HG03097 (cell line): ENCODE results near the gene CD300LB.

Experiments used
- ATAC-seq: cut with Tn5 transposase; IDR thresholded peaks from one replicate; pipeline ENCODE4 v1.9.1; 2021; ENCODE audit not compliant: unreplicated experiment, low FRiP score

CD300LB gene

GRCh38 chr17:74550602-74551001 is 19.3 kb upstream of the CD300LB start:
- ATAC-seq, result no peak

- no peak for ATAC-seq
Measured at GRCh38 chr17:74549343-74549742, 18.1 kb upstream of the CD300LB start.

- ATAC-seq, result no peak
Measured at GRCh38 chr17:74547736-74548135, 16.5 kb upstream of the CD300LB start.

DNA sequence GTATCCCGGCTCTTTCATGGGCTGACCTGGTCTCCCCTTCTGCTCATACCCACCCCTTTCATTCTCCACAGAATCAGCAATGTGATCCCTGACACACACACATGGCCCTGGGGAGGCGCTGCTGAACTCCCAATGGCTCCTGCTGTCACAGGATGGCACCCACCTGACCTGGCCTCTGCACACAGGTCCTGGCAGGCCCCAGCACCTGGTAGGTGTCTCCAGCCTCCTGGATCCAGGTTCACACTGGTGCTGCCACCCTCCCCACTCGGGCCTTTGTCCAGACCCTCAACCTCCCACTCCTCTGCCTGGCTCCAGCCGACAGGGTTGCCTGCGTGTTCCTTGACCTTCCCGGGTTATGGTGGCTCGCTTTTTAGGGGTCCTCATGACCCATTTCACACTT is 16.0 kb upstream of the CD300LB start:
- no peak for ATAC-seq

DNA sequence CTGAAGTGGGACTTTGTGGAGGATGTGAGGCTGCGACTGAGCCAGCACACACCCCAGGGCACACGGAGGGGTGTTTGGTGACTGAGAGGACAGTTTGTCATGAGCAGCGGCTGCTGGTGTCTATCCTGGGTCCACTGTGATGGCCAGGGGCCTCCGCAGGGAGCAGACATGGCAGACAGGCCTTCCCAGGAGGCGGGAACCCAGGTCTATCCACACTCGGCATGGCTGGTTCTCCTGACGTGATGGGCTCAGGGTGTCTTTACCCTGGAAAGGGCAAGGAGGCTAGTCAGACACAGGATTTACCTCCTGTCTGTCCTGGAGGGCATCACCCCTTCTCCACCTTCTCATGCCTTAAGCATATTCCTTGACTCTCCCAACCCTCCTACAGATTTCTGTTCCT is 15.3 kb upstream of the CD300LB start:
- ATAC-seq, result no peak

DNA sequence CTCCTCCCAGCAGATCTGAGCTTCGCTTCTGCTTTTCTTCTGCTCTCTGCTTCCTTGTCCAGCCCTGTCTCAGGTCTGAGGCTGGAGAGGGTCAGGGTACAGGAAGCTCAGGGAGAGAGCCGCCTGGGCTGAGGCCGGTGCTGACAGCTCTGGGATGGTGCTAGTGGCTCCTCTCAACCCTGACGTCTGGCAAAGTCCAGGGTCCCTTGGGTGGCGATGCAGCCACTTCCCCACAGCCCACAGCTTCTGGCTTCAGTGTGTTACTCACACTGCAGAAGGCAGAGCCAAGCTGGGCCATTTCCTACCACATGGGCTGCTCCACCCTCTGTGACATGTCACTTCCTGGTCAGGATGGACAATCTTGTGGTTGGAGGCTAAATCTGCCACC is 14.6 kb upstream of the CD300LB start, which contains the start of gene CD300C:
Gene CD300C, minus strand, starts transcription at position 273 of the 388 bp plus-strand sequence. CDS start 333 bp downstream, outside the sequence.
- ATAC-seq, result no peak

DNA sequence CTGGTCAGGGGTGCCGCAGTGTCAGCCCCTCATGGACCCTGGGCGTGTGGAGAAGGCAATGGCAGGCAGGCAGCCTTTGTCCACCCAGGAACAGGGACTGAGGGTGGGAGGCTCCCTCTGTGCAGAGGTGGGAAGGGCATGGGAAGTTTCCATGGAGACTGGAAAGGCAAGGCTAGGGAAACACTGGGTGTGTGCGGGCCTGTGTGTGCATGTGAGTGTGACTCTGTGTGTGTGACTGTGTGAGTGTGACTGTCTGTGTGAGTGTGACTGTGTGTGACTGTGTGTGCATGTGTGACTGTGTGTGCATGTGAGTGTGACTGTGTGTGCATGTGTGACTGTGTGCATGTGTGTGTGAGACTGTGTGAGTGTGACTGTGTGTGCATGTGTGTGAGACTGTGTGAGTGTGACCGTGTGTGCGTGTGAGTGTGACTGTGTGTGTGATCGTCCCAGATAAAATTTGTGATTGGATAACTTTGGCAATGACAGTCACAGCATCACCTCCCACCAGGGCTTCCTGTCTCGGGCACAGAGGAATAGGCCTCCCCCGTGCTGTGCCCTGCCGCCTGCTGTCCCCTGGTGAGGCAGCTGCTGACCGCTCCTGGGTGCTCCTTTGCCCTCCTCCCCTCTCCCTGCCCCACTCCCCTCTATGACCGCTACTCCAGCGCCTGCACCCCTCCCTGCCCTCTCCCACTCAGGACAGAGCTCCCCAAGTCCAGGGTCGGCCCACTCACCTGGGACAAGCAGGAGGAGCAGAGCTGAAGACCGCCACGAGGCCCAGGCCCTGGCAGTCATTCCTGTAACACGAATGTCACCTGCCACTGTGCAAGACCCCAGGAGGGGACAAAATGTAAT is 13.9 kb upstream of the CD300LB start:
- ATAC-seq, result no peak

DNA sequence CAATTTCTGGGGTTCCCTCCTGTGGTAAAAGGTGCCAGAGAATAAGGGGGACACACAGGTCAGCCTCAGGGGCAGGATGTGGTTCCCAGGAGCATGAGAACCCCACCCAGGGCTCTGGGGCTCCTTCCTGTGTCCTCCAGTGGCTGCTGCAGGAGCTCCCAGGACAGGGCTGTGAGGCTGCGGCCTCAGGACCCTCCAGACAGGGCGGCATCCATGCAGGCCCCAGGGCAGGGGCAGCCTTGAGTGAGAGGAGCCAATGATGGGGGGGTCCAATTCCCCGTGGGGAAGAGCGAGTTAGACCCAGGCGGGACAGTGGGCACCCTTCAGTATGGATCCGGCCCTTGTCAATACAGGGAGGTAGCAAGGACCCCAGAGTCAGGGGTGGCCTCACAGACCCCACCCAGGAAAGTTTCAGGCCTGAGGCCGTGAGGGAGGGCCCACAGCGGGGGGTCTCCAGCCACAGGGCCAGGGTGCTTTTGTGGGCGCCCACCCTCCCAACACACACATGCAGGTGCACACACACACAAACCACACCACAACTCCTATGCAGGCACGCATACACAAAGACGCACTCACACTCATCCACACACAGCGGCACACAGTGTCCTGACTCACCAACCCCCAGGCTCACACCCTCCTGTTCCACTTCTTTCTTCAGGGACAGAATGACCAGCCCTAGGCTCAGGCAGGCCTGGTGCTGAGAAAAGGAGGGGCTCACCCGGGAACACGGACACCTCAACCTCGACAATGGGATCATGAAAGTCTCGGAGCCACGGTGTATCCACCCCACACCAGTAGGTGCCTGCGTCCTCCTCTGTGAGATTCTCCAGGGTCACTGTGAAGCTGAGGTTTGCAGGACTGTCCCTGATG is 12.9 kb upstream of the CD300LB start:
- ATAC-seq, result no peak

- ATAC-seq, result no peak
Measured at GRCh38 chr17:74543406-74543805, 12.1 kb upstream of the CD300LB start.

GRCh38 chr17:74542727-74543383 is 11.6 kb upstream of the CD300LB start:
- no peak for ATAC-seq

DNA sequence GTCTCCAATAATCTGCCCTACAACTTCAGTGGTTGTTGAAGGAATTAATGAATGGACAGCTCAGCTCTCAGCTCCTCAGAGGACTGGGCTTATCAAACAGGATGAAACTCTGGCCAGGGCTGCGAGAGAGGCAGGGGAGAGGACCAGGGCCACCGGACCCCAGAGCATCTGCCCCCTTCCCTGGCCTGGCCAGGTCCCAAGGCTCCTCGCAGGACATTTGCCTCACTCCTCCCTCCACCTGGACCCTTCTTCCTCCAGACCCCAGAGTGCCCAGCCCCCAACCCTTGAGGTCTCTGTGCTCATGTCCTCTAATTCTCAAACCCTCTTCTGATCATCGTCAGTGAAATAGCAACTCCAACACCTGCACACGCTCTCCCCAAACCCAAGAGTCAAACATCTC is 10.9 kb upstream of the CD300LB start:
- no peak for ATAC-seq

DNA sequence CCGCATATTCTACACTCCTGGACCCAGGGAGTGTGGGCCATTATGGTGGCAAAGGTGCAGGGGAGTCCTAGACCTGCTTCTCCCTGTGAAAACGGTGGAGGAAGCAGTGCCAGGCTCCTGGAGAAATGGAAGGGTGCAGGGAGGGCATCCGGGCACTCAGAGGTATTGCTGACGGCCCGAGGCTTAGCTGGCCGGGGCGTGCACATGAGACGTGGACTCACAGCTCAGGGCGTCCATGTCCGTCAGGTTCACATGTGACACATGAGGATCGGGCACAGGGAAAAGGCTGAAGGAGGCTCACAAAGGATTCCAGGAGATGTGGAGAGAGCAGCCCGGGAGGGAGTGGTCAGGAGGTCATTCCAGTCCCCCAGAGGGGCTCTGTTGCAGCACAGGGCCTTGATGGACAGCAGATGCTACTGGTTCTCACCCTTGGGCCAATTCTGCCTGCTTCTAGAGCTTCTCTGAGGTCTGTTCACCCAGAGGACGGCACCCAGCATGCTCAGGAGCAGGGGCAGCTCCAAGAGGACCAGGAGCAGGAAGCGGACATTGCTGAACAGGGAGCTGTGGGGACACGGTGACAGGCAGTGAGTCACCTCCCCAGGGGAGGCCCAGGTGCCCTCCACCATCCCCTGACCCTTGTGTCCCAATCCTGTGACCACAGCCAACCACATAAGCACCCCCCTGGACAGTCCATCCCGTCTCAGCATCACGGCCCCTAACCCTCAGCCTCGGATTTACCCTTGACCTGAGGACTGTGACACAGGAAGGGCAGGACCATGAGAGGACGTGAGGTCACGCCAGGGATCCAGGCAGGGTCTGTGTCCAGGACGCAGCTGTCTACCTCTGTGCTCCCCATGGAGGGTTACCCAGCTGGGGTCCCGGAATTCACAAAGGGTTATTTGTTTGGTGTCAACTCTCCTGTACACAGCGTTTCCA is 10.2 kb upstream of the CD300LB start:
- ATAC-seq, result no peak

GRCh38 chr17:74539281-74539820 is 8.1 kb upstream of the CD300LB start:
- no peak for ATAC-seq

DNA sequence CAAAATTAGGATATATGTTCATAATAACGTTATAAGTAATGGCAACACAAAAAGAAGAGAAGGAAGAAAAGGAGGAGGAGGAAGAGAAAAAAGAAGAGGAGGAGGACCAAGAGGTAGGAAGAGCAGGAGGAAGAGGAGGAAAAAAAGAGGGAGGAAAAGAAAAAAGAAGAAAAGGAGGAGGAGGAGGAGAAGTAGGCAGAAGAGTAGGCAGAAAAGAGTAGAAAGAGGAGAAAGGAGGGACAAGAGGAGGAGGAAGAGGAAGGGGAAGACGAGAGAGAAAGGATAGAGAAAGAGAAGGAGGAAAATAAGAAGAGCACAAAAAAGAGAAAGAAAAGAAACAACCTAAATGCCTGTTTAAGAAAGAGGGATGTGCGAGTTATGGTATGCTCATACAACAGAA is 5.6 kb upstream of the CD300LB start:
- no peak for ATAC-seq

- ATAC-seq, result no peak
Measured at GRCh38 chr17:74532115-74532514, 840 bp upstream of the CD300LB start.

- ATAC-seq, result no peak
Measured at GRCh38 chr17:74530831-74531150, 484 bp downstream of the CD300LB start.

DNA sequence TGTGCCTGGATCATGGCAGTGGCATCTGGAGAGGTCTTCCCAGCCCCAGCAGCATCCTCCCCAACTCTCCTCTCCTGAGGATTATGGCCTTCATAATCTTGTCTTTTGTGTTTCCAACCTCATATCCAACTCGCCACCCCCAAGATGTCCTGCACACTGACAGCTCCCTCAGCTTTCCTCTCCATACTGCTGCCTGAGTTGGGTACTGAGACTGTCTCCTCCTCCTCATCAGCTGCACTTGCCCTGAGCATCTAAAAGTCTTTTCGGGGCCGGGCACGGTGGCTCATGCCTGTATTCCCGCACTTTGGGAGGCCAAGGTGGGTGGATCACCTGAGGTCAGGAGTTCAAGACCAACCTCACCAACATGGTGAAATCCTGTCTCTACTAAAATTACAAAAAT is 2.0 kb downstream of the CD300LB start:
- ATAC-seq, result no peak

DNA sequence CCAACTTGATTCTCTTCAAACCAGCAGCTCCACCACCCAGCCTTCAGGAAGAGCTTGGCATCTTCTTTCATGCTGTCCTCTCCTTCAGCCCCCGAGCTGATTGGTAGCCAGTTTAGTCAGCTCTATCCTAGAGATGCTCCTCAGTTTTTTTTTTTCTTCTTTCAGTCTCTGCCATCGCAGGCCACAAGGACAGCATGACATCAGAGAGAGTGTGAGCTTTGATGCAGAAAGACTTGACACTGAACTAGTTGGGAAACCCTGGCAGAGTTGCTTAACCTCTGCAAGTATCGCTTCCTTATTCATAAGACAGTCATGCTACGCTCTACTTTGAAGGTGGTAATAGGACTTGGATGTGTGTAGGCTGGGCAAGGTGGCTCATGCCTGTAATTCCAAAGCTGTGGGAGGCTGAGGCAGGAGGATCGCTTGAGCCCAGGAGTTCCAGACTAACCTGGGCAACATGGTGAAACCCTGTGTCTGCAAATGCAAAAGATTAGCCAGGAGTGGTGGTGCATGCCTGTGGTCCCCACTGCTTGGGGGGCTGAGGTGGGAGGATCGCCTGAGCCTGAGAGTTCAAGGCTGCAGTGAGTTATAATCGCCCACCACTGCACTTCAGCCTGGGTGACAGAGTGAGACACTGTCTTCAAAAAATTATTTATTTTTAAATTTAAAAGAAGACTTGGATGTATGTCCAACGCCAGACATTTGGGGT is 2.6 kb downstream of the CD300LB start:
- ATAC-seq, result peak; percentile 88

DNA sequence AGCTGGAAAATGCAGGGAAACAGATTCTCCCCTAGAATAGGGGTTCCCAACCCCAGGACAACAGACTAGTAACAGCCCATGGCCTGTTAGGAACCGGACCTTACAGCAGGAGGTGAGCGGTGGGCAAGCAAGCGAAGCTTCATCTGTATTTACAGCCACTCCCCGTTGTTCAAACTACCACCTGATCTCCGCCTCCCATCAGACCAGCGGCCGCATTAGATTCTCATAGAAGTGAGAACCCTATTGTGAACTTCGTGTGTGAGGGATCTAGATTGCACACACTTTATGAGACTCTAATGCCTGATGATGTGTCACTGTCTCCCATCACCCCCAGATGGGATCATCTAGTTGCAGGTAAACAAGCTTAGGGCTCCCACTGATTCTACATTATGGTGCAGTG is 3.5 kb downstream of the CD300LB start:
- ATAC-seq, result no peak
